RPMI7951 (cell line): Measurements from ENCODE around the gene ASCC1. TPM values are rescaled to one million over a fixed set of nuclear protein-coding genes. Genes with fewer than 3 reads are reported as not detected.

Experiments
- DNase-seq: peaks from one replicate; pipeline ENCODE4 v3.0.0-alpha.2; 2012; ENCODE audit warnings: low read depth
- total RNA-seq: library from RNA; depleted of rRNA; stranded (reverse); fragments of >200 nt; shearing (Covaris generic); gene quantifications from 2 replicates; pipeline ENCODE4 v1.2.3, GENCODE V29; 2014

The ASCC1 gene
- total RNA-seq, 1 experiment from 2014 or later: 40.3 TPM

GRCh38 chr10:72067463-72068125 lies 148.5 kb downstream of the ASCC1 start:
- DNase-seq: no peak

DNA sequence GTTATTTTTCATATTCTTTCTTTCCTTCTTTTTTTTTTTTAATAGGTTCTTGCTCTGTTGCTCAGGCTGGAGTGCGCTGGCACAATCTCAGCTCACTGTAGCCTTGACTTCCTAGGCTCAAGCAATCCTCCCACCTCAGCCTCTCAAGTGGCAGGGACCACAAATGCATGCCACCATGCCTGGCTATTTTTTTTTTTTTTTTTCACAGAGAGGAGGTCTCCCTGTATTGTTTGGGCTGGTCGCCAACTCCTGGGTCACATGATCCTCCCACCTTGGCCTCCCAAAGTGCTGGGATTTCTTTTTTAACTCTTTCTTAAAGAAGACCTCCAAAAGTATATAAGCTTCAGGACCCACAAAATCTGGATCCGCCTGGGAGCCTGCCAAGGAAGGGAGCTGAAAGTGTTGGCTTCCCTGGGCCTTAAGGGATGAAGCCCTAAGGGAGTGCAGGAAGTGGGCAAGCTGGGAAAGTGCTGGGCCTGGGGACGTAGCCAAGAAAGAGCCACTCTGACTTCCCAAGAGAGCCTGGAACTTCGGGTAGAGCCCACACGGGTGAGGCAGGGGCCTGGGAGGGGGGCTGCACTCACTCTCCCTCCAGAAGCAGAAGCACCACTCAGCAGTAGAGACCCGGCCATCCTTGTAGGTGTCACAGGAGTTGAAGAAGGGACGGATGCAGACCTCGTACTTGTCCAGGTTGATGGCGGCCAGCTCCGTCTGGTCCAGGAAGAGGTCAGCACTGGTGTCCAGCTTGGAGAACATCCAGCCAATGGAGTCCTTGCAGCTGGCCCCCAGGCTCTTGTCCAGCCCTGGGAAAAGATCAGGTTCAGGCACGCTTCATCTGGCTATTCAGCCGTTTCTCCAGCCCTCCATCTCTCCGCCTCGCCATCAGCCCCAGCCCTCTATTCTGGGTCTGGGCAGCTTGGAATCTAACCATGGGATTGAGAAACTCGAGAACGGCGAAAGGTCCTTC lies 149.5 kb downstream of the ASCC1 start:
- peak; percentile 38 for DNase-seq

- no peak for DNase-seq
These were observed 150.5 kb downstream of the ASCC1 start for GRCh38 chr10:72065439-72066025.

- no peak for DNase-seq
These were observed 152.2 kb downstream of the ASCC1 start for GRCh38 chr10:72063703-72064391.

DNA sequence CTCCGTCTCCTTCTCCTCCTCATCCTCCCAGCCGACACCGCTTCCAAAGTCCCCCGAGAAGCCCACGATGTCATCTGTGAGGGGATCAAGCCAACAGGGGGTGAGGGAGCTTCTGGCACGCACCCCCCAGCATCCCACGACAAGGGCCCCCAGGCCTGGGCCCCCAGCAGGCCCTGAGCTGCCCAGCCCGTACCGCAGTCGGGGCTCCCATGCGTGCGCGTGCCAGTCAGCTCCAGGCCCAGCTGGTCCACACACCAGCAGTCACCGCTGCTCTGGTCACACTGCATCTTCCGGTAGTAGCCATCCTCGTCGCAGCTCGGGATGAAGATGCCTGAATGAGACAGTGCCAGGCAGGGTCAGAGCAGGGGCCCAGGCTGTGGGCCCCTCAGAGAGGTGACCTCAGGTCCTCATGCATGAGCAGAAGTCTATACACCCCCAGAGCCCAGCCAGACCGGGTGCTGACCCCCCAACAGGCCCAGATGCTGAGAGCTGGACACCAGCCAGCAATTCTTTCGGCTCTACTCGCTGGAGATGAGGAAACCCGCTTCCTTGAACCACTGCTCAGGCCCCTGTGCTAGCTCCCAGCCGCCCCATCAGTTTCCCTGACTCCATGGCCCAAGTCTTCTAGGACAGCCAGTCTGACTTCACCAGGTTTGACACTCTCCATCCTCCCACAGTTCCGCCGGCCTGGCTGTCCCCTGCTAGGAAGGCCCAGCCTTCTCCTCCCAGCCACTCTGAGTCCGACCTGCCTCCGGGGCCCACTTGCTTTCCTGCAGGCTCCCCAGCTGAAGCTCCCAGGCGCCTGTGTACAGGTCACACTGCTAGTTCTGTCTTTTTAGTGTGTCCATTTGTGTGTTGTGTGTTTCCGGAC lies 153.0 kb downstream of the ASCC1 start:
- DNase-seq: no peak

DNA sequence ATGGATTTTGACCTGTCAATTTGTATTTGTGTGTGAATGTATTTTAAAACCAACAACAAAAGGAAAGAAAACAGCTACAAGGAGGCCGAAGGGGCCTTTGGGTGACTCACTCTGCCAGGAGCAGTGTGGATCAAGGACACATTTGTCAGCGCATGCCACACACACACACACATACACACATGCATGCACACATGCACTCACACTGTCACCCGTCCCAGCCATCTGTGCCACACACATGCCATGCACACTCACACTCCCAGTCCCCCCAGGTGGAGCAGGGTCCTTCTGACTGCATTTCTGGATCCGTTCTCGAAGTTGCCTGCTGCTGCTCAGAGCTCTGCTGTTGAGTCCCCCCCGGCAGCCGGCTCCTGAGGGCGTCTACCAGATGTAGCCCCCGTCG lies 153.7 kb downstream of the ASCC1 start:
- DNase-seq: peak; percentile 33

DNA sequence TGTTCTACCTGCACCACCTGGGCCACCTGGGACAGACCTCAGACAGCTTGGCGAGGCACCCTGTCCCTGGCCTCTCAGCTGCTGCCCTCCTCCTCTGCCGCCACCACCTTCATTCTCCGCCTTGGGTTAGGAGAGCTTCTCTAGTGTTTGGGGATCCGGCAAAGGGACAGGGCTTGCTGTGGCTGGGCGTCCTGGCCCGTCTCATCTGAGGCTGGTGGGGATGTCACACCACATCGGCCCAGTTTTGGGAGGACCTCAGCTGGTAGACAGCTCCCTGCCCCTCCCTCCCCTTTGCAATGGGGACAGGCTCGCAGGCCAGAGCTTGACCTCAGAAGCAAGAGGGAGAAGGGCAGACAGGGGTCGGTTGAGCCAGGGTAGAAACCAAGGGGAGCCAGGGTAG lies 154.1 kb downstream of the ASCC1 start:
- no peak for DNase-seq

DNA sequence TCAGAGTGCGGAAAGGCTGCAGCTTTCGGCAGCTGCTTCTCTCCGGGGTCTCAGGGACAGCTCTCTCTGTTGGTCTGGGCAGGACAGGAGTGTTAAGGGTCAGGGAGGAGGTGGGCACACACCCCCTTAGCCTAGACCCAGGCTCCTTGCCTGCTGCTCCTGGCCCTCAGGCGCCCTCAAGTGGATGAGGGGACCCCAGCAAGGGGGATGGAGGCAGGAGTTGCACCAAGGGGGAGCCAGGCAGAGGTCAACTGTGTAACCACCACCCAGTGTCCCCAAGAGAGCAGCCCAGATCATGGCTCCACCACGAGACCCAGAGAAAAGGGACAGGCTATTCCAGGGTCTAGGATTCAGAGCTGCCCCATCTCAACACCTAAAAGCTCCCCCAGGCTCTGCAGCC lies 154.6 kb downstream of the ASCC1 start:
- DNase-seq: no peak

GRCh38 chr10:72059843-72060822 lies 155.9 kb downstream of the ASCC1 start:
- no peak for DNase-seq

- no peak for DNase-seq
These were observed 156.9 kb downstream of the ASCC1 start for GRCh38 chr10:72058989-72059842.

- DNase-seq: no peak
These were observed 157.7 kb downstream of the ASCC1 start for GRCh38 chr10:72058347-72058898.

- DNase-seq: no peak
These were observed 158.9 kb downstream of the ASCC1 start for GRCh38 chr10:72056932-72057751.

DNA sequence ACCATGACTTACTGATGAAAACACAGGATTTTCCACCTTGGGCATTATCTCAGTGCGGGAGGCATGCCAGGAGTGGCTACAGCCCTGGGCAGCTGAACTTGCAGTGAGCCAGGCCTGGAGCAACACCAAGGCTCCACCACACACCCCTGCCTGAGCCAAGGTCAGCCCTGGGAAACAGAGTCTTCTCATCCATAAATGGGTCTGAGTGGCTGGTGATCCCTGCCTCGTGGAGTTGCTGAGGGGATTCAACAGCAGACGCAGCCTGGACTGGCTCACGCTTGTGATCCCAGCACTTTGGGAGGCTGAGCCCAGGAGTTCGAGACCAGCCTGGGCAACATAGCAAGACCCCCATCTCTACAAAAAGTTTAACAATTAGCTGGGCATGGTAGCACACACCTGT lies 160.0 kb downstream of the ASCC1 start:
- DNase-seq: no peak

DNA sequence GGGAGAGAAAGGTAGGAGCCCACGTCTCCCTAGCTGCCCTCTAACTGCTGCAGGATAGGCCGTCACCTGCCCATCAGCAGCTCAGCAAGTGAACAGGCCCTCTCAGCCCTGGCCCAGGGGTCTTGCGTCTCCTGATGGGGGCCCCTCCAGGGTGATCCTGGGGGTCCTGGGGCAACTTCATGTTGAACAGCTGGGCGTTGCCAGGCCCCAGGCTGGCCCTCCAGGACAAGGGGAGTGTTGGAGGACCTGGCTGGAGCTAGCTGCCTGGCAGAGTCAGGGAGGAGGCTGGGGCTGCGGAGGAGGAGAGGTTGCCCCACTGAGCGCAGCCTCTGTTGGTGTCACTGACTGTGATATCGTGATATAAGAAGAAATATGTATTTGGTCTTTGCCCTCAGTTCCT lies 162.4 kb downstream of the ASCC1 start:
- DNase-seq: no peak

DNA sequence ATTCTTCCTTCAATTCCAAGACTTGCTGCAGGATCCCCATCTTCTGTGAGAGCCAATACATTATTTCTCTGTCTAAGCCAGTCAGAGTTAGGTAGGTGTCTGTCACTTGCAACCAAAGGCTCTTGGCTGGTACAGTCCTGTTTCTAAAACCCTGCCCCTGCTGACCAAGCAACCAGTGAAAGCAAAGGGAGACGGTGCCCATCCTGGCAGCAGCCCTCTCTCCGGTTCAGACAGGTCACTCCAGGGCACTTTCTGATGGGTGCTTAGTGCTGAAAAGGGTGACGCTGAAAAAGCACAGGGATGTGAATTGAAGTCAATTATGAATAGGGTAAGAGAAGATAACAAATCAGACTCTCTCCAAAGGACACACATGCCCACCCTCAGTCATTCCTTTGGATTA lies 165.2 kb downstream of the ASCC1 start:
- no peak for DNase-seq

DNA sequence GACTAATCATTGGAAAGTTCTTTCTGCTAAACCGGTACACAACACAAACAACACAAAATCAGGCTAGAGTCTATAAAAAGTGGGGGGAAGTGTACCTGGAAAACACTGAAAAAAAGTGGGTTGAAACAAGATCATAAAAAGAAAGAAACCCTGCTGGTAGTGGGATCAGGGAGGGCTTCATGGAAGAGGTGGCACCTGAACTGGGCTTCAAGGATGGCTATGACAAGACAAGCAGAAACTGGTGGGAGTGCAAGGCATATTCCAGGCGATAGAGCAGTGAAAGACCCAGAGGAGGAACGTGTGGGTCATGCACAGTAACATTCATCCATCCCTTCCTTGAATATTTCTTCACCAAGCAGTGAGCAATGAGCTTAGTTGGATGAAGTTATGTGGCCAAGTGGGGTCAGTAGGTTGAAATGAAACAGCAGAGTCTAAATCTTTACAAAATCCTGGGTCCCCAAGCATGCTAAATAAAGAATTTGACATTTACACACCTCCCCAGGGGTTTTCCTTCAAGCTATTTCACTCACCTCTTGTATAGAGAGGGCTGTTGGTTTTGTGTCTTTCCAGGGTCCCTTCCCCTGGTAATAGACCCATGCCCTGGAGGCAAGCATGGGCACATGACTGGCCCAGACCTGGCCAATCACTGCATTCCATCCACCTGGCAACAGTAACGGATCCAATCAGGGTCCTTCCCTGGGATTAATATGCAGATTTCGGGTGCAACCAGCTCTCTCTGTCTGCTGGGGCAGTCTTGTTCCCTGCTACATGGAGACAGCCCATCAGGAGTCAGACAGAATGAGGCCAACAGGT lies 165.9 kb downstream of the ASCC1 start:
- DNase-seq: no peak

- no peak for DNase-seq
These were observed 166.6 kb downstream of the ASCC1 start for GRCh38 chr10:72049472-72049871.
